Natural killer cell (primary cell): ENCODE measurements around the gene SMARCE1. TPM values are rescaled to one million over a fixed set of nuclear protein-coding genes. Genes with fewer than 3 reads are reported as not detected.
A peak's percentile ranks its signal among the peaks of the same experiment; 100 is the strongest.
"Not testable (repeated sequence)": the region's sequence is repeated elsewhere in the genome, so short reads cannot be mapped to it uniquely, and the experiment has no call there.

Source experiments
- ATAC-seq, 3 donors: fragments of 150-1000 bp in 2 of 3; fragments of 200-7000 bp in 1 of 3; cut with Tn5 transposase; 1 replicate in 1 of 3; 2 replicates in 2 of 3; pipeline ENCODE4 v1.10.0; 2021; ENCODE audit warnings: mild to moderate bottlenecking in 2 of 3, moderate library complexity in 2 of 3
- DNase-seq, 2 donors: peaks; one replicate each; pipeline versions ENCODE4 v3.0.0 to v3.0.0-alpha.2; 2013 to 2021; ENCODE audit warnings: mixed read lengths in 1 of 2
- H3K27ac ChIP-seq: one replicate; pipeline ENCODE4 v1.5.1; 2013; ENCODE audit warnings: mild to moderate bottlenecking, low read length
- H3K27me3 ChIP-seq: one replicate; pipeline ENCODE4 v1.6.1; 2013; ENCODE audit warnings: low read length; ENCODE audit not compliant: control insufficient read depth, insufficient read depth
- H3K36me3 ChIP-seq: one replicate; pipeline ENCODE4 v1.6.1; 2013; ENCODE audit warnings: low read length; ENCODE audit not compliant: control insufficient read depth, insufficient read depth
- H3K4me1 ChIP-seq: one replicate; pipeline ENCODE4 v1.6.1; 2013; ENCODE audit warnings: low read length; ENCODE audit not compliant: control insufficient read depth, insufficient read depth
- H3K4me3 ChIP-seq: one replicate; pipeline ENCODE4 v1.5.1; 2013; ENCODE audit warnings: low read length
- H3K9me3 ChIP-seq: one replicate; pipeline ENCODE4 v1.6.1; 2013; ENCODE audit warnings: low read length; ENCODE audit not compliant: control insufficient read depth, insufficient read depth
- H3K27ac Mint-ChIP-seq, 2 donors: one replicate each; pipeline ENCODE4 v1.8.0; 2022; ENCODE audit warnings: mild to moderate bottlenecking in 2 of 2, mixed read lengths in 2 of 2, moderate library complexity in 1 of 2
- H3K27me3 Mint-ChIP-seq, 2 donors: one replicate each; pipeline ENCODE4 v1.8.0; 2022; ENCODE audit warnings: low read depth in 2 of 2, mixed read lengths in 2 of 2
- H3K36me3 Mint-ChIP-seq: one replicate; pipeline ENCODE4 v1.8.0; 2022; ENCODE audit warnings: mixed read lengths
- H3K4me1 Mint-ChIP-seq, 2 donors: one replicate each; pipeline ENCODE4 v1.8.0; 2022; ENCODE audit warnings: mixed read lengths in 2 of 2
- H3K4me3 Mint-ChIP-seq: one replicate; pipeline ENCODE4 v1.8.0; 2022; ENCODE audit warnings: mild to moderate bottlenecking, moderate library complexity, mixed read lengths
- H3K9me3 Mint-ChIP-seq, 2 donors: one replicate each; pipeline ENCODE4 v1.8.0; 2022; ENCODE audit warnings: mixed read lengths in 2 of 2
- WGBS: methylation state at CpG from one replicate; pipeline ENCODE4 v1.1.7; 2013; ENCODE audit warnings: missing lambda C conversion rate; ENCODE audit not compliant: insufficient coverage; 5-methylcytosine and 5-hydroxymethylcytosine counted together
- intact Hi-C: fragments of 100-400 bp; cut with micrococcal nuclease; formaldehyde crosslinking; loops from one replicate; pipeline ENCODE4 v1.14.2; 2022
- total RNA-seq, 4 donors: library from RNA; stranded (reverse); fragments of 120-200 nt in 1 of 4; gene quantifications; one replicate each; pipeline versions ENCODE4 v1.2.3 to v1.2.4, GENCODE V29; 2013 to 2022
- TF ChIP-seq, protein P1 (sequence below): fragments of 200-600 bp; IDR thresholded peaks from one replicate; pipeline ENCODE4 v1.8.0; 2022; ENCODE audit warnings: antibody characterized with exemption

Gene SMARCE1
- total RNA-seq, 3 donors from 2014 or later (not counting 1 experiment from before 2014, with no cell fraction given) = 87.8 to 102 (median 101) TPM

DNA sequence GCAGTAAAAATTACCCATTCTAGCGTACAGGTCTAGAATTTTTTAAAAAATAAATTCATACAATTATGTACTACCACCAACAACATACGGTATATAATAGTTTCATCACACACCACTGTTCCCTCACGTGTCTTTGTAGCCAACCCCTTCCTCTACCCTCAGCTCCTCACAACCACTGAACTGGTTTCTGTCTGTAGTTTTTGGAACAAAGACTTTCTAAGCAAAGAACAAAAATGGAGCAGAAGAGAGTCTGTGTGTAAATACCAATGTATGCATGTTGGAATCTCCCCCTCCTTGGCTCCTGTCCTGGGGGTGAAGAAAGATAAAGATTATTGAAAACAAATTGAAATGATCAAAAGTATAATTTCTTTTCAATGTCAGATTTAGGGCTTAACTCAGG is 50.5 kb downstream of the SMARCE1 start:
- WGBS = 89% methylated on average over 3 of the region's 3 CpGs
- Histone ChIP-seq H3K4me1 (peaks cover 29% of the 10 kb centered on the region), H3K27ac (peak overlapping the region; percentile 74), H3K4me3 (no peak overlapping the region), H3K36me3 (no peaks in the 10 kb centered on the region), H3K27me3 (no peaks in the 10 kb centered on the region), H3K9me3 (no peaks in the 10 kb centered on the region)
- no peaks in the 10 kb centered on the region for H3K4me1 Mint-ChIP-seq
- H3K9me3 Mint-ChIP-seq = no peaks in the 10 kb centered on the region
- TF ChIP-seq, protein P1, sequence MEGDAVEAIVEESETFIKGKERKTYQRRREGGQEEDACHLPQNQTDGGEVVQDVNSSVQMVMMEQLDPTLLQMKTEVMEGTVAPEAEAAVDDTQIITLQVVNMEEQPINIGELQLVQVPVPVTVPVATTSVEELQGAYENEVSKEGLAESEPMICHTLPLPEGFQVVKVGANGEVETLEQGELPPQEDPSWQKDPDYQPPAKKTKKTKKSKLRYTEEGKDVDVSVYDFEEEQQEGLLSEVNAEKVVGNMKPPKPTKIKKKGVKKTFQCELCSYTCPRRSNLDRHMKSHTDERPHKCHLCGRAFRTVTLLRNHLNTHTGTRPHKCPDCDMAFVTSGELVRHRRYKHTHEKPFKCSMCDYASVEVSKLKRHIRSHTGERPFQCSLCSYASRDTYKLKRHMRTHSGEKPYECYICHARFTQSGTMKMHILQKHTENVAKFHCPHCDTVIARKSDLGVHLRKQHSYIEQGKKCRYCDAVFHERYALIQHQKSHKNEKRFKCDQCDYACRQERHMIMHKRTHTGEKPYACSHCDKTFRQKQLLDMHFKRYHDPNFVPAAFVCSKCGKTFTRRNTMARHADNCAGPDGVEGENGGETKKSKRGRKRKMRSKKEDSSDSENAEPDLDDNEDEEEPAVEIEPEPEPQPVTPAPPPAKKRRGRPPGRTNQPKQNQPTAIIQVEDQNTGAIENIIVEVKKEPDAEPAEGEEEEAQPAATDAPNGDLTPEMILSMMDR = no peak
- H3K36me3 Mint-ChIP-seq = no peaks in the 10 kb centered on the region
- no peak overlapping the region for H3K4me3 Mint-ChIP-seq
- intact Hi-C loops = no loop called here
- peaks cover 0 to 2% of the 10 kb centered on the region in 2 donors for H3K27me3 Mint-ChIP-seq
- DNase-seq (peak in 1 of 2 donors; percentile 66), ATAC-seq (no peak)
- H3K27ac Mint-ChIP-seq = no peak overlapping the region

DNA sequence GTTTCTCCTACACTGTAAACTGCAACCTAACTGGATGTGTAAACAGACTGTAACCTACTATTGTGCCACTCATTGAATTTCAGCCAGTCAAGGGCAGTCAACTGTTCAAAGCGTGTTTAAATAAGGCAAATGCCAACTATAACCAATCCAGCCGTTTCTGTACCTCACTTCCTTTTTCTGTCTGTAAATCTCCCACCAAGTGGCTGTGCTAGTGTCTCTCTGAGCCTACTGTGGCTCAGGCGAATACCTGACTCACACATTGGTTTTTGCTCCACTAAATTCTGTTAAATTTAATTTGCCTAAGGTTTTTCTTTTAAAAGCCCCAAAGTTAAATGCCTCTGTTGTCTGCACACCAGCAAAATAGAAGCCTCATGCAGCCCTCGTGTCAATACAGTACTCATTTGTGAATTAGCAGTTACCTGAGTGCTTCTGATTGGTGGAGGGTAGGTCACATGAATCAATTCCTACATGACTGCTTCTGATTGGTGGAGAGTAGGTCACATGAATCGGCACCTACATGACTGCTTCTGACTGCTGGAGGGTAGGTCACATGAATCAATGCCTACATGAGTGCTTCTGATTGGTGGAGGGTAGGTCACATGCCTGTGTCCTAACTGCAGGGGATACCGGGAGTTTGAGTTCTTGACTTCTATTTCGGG is 51.2 kb downstream of the SMARCE1 start:
- ATAC-seq (no peak), DNase-seq (peak in 1 of 2 donors; percentile 61)
- H3K27ac ChIP-seq = no peak overlapping the region
- intact Hi-C loops = no loop called here
- TF ChIP-seq, protein P1 = no peak
- Mint-ChIP-seq H3K4me3 (no peak overlapping the region), H3K27me3 (peaks cover 0 to 2% of the 10 kb centered on the region in 2 donors), H3K4me1 (no peaks in the 10 kb centered on the region), H3K27ac (no peak overlapping the region), H3K36me3 (no peaks in the 10 kb centered on the region), H3K9me3 (no peaks in the 10 kb centered on the region)
- no peaks in the 10 kb centered on the region for H3K36me3 ChIP-seq
- no peaks in the 10 kb centered on the region for H3K9me3 ChIP-seq
- WGBS = 66% methylated on average over 7 of the region's 7 CpGs
- no peaks in the 10 kb centered on the region for H3K27me3 ChIP-seq
- H3K4me1 ChIP-seq = peaks cover 25% of the 10 kb centered on the region
- H3K4me3 ChIP-seq = no peak overlapping the region

DNA sequence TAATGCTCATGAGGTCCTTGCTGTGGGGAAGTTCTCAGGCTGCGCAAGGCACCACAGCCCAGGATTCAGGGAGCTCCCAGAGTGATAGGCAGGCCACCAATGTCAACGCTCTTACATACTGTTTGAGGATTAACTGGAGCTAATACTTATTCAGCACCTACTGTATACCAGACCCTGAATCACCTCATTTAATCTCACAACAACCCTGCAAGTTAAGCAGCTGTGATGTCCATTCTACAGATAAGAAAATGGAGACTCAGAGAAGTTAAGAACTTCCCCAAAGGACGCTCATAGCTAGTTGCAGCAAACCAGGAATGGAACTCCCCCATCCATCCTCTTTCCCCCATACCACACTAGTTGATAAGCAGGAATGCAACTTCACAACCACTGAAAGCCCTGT is 56.9 kb downstream of the SMARCE1 start:
- DNase-seq (no peak), ATAC-seq (no peak)
- no peaks in the 10 kb centered on the region for H3K9me3 ChIP-seq
- Mint-ChIP-seq H3K27ac (no peak overlapping the region), H3K4me3 (no peak overlapping the region), H3K27me3 (peaks cover 15 to 17% of the 10 kb centered on the region in 2 donors), H3K4me1 (no peaks in the 10 kb centered on the region), H3K36me3 (no peaks in the 10 kb centered on the region), H3K9me3 (no peaks in the 10 kb centered on the region)
- H3K27ac ChIP-seq = no peak overlapping the region
- no peak overlapping the region for H3K4me3 ChIP-seq
- TF ChIP-seq, protein P1 = no peak
- H3K27me3 ChIP-seq = no peaks in the 10 kb centered on the region
- 94% methylated on average over 3 of the region's 3 CpGs for WGBS
- intact Hi-C loops = no loop called here
- no peaks in the 10 kb centered on the region for H3K36me3 ChIP-seq
- peaks cover 6% of the 10 kb centered on the region for H3K4me1 ChIP-seq

DNA sequence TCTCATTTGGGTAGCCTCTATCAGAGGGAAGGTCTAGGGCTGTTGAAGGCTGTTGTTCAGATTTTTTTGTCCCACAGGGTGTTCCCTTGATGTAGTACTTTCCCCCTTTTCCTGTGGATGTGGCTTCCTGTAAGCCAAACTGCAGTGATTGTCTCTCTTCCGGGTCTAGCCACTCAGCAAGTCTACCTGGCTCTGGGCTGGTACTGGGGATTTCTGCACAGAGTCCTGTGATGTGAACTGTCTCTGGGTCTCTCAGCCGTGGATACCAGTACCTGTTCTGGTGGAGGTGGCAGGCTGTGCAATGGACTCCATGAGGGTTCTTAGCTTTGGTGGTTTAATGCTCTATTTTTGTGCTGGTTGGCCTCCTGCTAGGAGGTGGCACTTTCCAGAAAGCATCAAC is 59.1 kb downstream of the SMARCE1 start:
- Mint-ChIP-seq H3K27me3 (peaks cover 15 to 17% of the 10 kb centered on the region in 2 donors), H3K4me3 (no peak overlapping the region), H3K9me3 (peaks cover 0 to 6% of the 10 kb centered on the region in 2 donors), H3K27ac (no peak overlapping the region), H3K36me3 (peaks cover 7% of the 10 kb centered on the region), H3K4me1 (no peaks in the 10 kb centered on the region)
- intact Hi-C loops = no loop called here
- TF ChIP-seq, protein P1 = no peak
- Histone ChIP-seq H3K4me3 (no peak overlapping the region), H3K27me3 (no peaks in the 10 kb centered on the region), H3K36me3 (no peaks in the 10 kb centered on the region), H3K9me3 (no peaks in the 10 kb centered on the region), H3K27ac (no peak overlapping the region), H3K4me1 (peaks cover 6% of the 10 kb centered on the region)
- WGBS = 75% methylated on average over 2 of the region's 2 CpGs
- DNase-seq (peak in 1 of 2 donors; percentile 65), ATAC-seq (no peak)

DNA sequence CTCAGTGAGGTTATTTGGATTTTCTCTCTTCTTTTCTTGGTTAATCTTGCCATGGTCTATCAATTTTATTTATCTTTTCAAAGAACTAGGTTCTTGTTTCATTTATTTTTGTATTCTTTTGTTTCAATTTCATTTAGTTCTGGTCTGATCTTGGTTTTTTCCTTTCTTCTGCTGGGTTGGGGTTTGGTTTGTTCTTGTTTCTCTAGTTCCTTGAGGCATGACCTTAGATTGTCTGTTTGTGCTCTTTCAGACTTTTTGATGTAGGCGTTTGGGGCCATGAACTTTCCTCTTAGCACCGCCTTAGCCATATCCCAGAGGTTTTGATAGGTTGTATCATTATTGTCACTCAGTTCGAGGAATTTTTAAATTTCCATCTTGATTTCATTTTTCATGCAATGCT is 61.4 kb downstream of the SMARCE1 start:
- WGBS = 56% methylated on average over 2 of the region's 3 CpGs
- H3K4me3 ChIP-seq, ATAC-seq, H3K36me3 ChIP-seq, intact Hi-C loops, H3K4me3 Mint-ChIP-seq, H3K27me3 ChIP-seq, H3K9me3 Mint-ChIP-seq, H3K27ac ChIP-seq, H3K9me3 ChIP-seq, H3K36me3 Mint-ChIP-seq, H3K27ac Mint-ChIP-seq: not testable (repeated sequence)
- H3K4me1 Mint-ChIP-seq = peaks cover 12 to 16% of the 10 kb centered on the region in 2 donors
- peaks cover 24% of the 10 kb centered on the region for H3K4me1 ChIP-seq
- H3K27me3 Mint-ChIP-seq = peaks cover 15 to 17% of the 10 kb centered on the region in 2 donors
- peak in 1 of 2 donors; percentile 33 for DNase-seq
